NCI-H2081 treated with DMSO at 0.1 percent for 48 hours (cell line): ENCODE measurements around the gene RHBDD1.

ENCODE experiments used
- DNase-seq: peaks from one replicate; lab custom pipeline; 2025; lab: John Stamatoyannopoulos, UW

The RHBDD1 gene

DNA sequence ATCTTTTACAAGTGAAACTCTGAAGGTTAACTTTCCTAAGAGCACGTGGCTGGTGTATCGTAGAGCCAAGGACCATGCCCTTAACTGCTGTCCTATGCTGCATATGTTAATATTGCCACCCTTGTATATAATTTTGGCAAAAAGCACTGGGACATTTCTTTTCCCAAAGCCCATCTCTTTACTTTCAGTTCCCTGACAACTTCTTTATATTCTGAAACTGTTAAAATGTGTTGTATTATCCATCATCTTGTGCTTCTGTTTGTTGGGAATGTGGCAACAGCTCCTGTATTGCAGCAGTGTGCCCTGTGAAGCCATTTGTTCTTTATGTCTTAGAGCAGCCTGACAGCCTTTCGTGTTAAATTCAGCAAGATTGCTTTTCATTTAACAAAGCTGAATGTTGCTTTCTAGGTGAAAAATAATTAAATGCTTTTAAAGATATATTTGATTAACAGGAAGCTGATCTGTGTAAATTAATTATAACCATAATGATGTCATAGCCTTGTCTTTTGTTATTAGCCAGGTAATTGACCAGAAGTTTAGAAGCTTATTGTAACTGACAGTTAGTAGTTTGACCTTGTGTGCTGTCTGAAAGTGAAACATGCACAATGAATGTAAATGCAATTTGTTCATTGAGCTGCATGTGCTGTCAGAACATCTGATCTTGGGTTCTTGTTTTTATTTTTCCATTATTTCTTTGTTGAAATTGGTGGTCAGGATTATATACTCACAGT, 9.7 kb downstream of the RHBDD1 start:
- DNase-seq: no peak

DNA sequence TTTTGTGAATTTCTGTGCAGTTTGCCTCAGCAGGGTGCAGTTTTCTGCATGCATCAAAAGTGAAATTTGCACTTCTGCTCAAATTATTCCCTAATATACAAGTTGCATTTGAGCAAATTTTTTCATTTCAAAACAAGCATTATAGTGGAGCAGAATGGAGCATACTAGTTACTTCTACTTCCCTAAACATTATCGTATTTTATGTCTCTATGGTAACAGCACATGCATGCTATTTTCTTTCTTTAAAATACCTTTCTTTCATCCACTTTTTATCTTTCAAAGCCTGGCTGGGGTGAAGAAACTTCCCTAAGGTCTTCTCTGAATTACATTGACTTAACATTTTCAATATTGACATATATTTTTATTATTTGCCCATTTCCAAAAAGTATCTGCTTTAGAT, 11.2 kb downstream of the RHBDD1 start:
- no peak for DNase-seq

DNA sequence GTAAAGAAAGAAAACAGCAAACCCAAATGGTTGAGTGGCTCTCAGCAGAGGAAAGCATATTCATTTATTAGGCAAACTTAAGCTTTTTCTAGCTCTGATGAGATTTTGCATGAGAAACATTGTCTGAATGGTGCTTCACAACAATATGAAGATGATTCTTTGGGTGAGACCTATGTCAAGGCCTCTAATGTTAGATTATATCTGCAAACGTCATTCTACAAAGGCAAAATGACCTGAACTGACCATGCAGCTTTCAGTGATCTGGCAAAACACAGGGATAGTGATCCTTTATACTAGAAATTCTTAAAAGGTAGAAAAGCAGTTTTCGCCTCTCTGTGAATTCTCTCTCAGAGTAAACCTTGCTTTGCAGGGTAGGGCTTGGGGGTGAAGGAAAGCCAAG, 11.7 kb downstream of the RHBDD1 start:
- no peak for DNase-seq

DNA sequence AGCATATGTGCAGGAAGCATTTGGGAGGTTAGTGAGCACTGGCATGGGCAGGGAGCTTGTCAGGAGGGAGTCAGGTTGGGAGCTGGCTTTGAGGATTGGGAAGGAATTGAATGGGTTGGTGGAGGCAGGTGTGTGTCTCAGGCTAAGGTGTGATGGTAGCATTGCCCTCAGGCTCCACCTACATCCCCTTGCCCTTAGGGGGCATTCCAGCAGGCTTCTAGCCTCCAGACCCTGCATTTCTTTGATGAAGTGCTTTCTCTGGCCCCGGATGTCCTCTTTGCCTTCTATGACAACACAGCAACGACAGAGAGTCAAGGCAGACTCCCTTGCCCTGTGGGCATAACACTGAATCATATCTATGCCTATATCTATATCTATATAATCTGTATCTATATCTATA, 13.5 kb downstream of the RHBDD1 start:
- DNase-seq: no peak

DNA sequence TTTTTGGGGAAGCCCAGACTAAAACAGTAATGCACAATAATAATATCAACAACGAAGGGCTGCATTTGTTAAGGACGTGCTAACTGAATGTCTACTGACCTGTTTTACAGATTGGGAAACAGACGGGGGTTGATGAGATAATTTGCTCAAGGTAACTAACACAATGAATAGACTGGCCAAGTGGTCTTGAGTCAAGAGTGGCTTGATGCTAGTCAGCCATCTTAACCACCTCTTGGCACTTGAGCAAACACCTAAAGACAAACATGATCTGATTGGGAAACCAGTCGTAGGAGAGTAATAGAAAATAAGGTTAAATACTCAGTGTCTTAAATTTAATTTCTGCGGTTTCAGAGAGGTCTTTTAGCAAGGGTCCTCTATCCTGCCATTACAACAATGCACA, 14.2 kb downstream of the RHBDD1 start:
- DNase-seq: no peak

DNA sequence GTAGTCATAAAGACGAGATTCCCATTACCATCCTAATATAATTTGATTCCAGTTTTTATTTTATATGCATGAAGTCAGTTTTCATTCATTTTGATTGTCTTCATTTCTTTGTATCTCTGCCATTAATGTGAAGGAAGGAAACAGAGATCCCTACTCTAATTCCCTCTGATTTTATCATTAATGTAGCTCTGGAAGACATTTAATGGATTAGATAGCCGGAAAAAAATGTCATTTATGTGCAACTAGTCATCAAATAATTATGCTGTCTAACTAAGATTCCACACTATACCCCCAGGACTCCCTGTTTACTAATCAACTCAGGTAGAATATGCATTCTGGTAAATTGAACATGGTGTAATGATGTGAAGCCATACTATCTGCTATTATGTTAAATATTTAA, 19.9 kb downstream of the RHBDD1 start:
- no peak for DNase-seq

DNA sequence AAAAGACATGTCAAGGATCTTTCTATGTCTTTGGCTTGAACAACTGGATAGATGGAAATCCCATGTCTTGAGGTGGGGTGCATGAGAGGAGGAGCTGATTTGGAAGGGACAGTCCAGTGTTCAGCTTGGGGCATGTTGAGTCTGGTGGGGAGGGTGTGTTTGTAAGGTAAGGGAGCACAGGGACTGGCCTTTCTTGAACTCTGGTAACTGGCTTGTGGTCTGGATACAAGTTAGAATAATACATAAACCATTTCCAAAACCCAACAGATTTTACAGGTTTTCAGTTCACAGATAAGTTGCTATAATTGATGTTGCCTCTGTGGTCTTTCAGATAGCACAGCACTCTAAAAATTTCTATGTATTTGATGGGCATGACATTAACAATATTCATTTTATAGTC, 24.2 kb downstream of the RHBDD1 start:
- no peak for DNase-seq

DNA sequence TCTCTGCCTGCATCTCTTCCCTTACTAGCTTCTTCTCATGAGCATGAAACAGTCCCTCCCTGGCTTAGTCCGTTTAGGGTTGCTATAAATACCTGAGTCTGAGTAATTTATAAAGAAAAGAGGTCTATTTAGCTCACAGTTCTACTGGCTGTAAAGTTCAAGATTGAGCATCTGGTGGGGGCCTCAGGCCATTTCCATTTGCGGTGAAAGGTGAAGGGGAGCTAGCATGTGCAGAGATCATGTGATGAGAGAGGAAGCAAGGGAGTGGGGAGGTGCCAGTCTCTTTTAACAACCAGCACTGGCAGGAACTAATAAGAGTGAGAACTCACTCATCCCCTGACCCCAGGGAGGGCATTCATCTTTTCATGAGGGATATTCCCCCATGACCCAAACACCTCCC, 26.8 kb downstream of the RHBDD1 start:
- no peak for DNase-seq

DNA sequence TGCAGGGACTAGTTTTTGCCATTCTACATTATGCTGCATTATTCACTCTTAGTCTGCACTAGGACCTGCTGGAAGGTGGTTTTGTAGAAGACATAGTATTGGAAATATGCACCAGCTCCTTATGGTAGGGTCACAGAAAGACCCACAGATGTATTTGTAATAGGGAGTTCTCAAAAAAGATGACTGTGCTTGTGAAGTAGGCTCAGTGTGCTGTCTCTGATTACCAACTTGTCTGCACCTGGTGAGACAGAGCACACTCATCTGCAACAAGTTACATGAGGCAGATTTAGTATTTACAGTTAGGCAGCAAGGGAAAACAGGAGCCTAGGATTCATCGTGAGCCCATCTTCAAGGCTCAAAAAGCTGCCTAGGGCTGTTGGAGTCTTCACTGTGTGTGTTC, 29.4 kb downstream of the RHBDD1 start:
- no peak for DNase-seq

DNA sequence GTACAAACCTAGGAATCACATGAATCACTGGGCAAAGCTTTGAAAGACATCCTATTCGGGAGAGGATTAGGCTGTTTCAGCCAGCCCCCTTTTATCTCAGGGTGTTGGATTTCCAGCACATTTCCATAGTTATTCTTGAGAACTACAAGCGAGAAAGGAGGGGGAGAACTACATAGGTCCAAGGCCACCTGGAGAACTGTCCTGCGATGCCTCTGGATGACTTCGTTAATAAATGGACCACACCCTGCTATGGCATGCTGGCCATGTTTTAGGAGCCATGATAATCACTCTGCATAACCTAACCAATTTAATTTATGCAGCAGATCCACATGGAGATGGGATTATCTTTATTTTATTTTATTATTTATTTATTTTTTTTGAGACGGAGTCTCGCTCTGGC, 29.9 kb downstream of the RHBDD1 start:
- no peak for DNase-seq

DNA sequence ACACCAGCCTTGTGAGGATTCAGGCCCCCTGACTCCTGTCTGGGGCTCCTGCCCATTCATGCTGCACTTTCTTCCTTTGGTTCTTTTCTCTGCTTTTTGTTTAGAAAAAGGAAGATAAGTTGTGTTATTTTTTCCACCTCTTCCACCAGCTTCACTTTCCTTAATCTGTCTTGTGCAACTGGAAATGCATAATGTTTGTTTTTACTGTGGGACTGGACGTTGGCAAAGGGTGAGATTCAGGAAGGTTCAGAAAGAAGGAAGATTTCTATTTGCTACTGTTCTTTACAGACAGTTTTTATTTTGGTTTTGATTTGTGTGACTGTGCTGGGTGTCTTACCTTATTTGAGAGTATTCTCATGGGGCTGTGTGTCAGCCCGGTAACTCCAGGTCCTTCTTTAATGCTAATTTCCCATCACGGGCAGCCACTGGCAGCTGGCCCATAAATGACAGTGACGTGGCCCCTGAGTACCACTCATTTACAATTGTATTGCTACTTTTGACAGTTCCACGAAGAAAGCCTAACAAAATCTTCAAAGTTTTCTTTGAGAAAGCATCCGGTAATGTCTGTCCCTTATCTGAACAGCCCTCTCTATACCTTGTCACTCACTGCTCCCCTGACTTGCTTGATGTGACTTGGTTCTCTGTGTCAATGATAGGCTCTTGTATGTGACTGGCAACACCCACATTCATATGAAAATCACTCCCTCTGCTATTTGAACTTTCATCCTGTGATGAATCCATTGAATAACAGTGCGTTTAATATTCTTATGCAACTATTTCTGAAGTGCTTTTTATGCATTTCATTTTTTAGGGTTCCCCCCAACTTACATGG, 32.7 kb downstream of the RHBDD1 start:
- DNase-seq: no peak

DNA sequence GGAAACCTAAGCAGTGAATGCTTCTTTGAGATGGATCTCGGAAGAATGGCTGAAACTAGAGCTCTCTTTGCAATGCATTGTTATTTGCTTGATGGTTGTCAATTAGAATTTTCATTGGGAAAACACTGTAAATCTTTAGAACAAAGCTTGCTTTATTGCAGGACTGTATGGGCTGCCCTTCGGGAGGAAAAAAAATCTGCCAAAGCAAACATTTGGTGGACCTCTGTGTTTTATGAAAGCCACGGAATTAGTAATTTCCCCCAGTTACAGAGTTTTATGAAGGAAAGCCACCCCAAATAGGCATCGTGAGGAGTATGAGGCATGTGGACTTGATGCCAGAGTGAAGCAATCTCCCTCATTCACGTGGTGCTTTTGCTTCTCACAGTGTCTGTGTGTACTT, 33.5 kb downstream of the RHBDD1 start:
- no peak for DNase-seq

DNA sequence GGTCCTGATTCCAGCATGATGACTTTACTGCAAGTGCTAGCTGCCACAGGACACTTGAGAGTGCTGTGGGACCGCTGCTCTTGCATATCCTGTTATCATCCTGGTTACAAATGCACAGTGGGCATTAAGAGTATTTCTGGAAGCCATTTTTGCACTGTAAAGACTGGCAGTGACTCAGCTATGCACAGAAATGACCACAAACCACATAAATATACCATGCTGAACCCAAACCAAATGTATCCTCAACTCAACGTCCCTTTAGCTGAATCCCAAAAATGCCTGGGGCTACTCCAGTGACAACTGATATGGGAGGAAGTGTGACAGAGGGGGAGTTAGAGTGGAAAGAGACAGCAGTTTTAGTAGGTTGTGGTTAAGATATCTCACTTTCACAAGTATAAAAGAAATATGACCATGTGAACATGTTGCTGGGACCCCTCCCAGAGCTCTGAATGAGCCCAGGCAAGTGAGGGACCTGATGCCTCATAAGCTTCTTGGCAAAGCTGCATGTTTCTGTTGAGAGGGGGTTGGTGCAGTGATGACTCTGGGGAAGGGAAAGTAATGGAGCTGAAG, 37.3 kb downstream of the RHBDD1 start:
- DNase-seq: no peak

DNA sequence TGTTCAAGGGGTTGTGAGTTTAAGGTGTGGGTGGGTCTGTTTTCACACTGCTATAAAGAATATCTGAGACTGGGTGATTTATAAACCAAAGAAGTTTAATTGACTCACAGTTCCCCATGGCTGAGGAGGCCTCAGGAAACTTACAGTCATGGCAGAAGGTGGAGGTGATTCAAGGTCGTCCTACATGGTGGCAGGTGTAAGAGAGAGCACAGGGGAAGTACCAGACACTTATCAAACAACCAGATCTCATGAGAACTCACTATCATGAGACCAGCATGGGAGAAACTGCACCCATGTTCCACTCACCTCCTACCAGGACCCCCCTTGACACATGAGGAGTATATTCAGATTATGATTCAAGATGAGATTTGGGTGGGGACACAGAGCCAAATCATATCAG, 38.0 kb downstream of the RHBDD1 start:
- no peak for DNase-seq

DNA sequence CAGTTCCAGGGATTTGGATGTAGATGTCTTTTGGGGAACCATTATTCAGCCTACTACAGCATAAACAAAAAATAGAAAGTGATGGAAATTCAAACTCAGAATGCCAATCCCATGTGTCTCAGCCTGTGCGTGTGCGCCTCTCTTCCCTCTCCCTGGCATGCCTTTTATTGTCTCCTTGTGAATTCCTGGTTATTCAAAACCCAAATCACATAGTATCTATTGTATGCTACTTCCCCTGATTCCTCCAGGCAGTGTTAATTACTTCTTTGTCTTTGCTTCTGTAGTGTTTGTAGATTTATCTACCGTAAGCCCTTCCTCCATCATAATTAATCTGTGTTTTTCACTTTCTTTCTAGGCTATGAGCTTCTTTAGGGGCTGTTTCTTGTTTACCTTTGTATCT, 38.9 kb downstream of the RHBDD1 start:
- DNase-seq: no peak

DNA sequence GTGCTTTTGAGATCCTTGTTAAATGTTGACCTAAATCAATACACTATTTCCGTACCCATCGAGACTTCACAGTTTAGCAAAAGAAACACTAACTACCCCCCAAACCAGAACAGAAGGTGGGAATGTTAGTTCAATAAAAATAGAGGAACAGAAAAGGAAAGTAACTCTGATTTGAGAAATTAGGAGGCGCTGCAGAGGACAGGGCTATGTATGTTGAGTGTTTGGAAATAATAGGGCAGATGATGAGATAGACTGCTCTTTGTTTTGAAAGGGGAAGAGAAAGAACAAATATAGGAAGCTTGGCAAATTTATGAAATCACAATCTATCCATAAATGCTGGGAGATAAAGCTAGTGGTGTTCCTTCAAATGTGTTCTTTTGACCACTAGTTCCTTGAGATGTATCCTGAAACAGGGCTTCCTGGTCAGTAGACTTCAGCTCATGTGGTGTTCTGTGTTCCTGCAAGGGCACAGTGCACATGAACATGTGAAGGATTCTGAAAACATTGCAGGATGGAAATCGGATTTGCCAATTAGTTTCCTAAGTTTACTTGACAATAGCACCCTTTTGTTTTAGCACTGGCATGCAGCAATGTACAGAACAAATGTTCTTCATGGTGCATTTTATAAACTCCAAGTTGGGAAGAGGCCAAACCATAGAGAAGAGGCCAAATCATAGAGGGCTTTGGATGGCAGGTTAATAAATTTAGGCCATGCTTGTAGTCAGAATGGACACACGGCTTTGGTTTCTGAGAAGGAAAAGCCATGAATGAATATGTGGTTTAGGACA, 39.8 kb downstream of the RHBDD1 start:
- no peak for DNase-seq

DNA sequence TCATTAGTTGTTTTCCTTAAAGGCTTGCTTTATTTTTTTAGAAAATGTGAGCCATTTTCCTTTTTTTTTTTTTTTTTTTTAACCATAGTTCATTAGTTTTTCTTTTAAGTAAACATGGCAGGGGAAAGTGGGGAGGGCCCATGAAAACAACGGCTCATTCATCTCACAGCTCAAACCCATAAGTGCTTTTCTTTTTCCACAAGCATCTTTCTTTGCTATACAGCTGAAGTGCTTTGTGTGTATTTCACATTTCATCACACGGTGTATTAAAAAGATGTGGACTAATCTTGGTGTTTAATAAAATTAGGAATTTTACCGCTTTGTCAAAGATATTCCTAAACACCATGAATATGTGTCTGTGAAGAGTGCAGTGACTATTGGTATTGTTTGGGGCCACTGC, 41.6 kb downstream of the RHBDD1 start:
- no peak for DNase-seq

DNA sequence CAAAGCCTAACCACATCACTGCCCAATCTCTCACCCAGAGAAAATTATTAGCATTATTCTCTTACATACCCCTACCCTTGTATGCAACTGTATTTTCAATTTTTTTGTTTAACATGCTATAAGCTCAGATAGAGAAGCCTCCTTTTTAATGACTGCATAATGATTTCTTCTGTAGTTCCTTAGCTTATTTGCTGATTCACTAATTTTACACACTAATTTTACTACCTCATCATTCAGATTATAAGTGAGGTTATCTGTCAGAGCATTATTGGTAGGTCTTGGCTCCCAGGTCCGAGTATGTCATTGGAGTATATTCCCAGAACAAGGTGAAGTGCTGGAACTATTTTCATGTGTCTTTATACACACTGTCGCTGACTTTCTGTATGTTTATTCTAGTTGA, 45.4 kb downstream of the RHBDD1 start:
- no peak for DNase-seq

DNA sequence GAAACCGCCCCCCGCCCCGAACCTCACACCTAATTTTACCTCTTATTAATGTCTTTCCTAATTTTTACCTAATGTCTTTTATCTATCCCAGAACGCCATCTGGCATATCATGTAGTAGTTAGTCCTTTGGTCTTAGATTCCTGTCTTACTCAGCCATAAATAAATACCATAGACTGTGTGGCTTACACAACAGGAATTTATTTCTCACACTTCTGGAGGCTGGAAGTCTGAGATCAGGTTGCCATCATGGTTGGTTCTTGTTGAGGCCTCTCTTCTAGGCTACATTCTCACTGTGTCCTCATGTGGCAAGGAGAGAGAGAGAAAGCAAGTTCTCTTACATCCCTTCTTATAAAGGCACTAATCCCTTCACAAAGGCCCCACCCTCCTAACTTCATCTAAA, 46.8 kb downstream of the RHBDD1 start:
- DNase-seq: no peak

DNA sequence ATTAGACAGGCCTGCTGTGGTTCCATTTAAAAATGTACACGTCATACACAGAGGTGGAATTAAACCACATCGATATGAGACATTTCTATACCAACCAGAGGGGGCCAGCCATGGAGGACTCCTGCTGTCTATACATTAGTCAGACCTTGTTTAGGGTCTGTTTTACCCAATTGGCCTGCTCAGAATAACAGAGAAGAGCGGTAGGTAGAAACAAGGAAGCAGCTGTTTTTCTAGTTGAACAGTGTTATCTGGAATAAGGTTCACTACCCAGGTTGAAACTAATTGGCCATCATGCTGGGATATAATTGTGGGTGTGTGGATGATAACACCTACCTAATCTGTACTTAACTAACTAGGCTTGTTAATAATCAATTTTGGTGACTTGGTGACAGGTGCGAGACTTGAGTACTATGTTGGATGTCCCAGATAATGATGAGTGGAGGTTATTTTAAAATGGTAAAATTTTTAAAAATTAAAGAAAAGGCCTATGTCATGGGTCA, 47.5 kb downstream of the RHBDD1 start:
- no peak for DNase-seq

DNA sequence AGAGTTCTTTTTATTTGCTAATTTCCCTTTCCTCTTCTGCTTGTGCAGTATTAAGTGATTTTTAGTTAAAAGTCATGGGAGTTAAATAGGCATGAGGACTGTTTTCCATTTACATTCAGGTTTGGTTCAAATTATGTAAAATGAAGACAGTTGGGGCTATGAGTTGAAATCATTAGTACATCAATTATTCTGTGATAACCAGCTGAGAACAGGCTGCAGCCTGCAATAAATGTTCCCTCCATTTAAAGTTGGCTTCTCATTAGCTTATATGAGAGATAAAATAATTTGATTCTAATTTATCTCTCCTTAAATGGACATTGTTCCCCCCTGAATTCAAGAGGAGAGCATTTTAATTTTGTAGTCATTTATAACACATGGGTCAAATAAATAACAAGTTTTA, 48.3 kb downstream of the RHBDD1 start:
- no peak for DNase-seq

DNA sequence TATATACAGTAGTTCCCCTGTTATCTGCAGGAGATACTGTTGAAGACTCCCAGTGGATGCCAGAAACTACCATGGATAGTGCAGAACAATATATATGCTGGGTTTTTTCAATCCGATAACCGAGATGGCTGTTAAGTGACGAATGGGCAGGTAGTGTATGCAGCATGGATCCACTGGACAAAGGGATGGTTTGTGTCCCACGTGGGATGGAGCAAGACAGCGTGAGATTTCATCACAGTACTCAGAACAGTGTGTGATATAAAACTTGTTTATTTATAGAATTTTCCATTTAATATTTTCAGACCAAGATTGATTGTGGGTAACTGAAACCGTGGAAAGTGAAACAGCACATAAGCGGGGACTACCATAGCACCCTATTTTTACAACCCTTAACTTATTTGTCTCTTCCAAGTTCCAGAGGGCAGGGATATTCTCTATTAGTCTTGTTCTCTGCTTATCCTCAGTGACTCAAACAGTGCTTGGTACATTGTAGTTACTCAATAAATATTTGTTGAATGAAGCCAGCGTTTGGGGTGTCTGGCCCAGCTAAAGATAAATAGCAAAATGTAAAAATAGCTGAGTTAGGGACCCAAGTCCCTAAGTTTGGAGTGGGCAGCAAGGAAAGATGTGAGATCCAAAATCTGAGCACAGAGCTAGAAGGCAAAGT, 50.0 kb downstream of the RHBDD1 start:
- DNase-seq: no peak
